SU-DHL-6 (cell line): ENCODE results near the gene CNTNAP5.

Source experiments
- CTCF ChIP-seq: fragments of 200-600 bp; sonication (generic); IDR thresholded peaks from one replicate; pipeline ENCODE4 v1.5.1; 2017; ENCODE audit warnings: antibody characterized with exemption, mild to moderate bottlenecking, low read length, moderate library complexity; ENCODE audit not compliant: insufficient read depth, poor library complexity, severe bottlenecking
- EZH2phosphoT487 ChIP-seq: fragments of 200-600 bp; sonication (generic), shearing (Covaris generic); conservative IDR thresholded peaks from 2 replicates; pipeline ENCODE4 v1.6.1; 2018; ENCODE audit warnings: mild to moderate bottlenecking, antibody characterized with exemption, low read length, moderate library complexity, mixed read lengths

GRCh38 chr2:124796647-124797046 is 771.6 kb downstream of the CNTNAP5 start:
- no peak for TF ChIP-seq CTCF
- no peak for TF ChIP-seq EZH2phosphoT487
